ENCODE data around the gene HEATR5B.

HEATR5B gene

GRCh38 chr2:37039580-37039979 is 44.6 kb downstream of the HEATR5B start:
- Histone ChIP-seq H3K9ac (ENCODE audit: low read length) (no peak overlapping the region), H4K20me1 (ENCODE audit: low read depth, low read length) (no peaks in the 10 kb centered on the region)
- TF ChIP-seq CTCF (IDR thresholded peaks at IDR 0.05; ENCODE audit: insufficient read depth, low read length, poor library complexity, severe bottlenecking) (no peak), EZH2phosphoT487 (conservative IDR thresholded peaks at IDR 0.05; ENCODE audit: low read length) (no peak)

GRCh38 chr2:37037771-37038170 is 46.4 kb downstream of the HEATR5B start:
- H3K9me2 ChIP-seq (replicated peaks; ENCODE audit: insufficient read depth, low read length) = no peaks in the 10 kb centered on the region
- H4K20me1 ChIP-seq (ENCODE audit: low read depth, low read length) = no peaks in the 10 kb centered on the region
- H3K4me2 ChIP-seq (ENCODE audit: low read depth, low read length, poor library complexity, severe bottlenecking) = no peak overlapping the region
- no peak overlapping the region for H2AFZ ChIP-seq (ENCODE audit: low read depth, low read length, severe bottlenecking)
- no peaks in the 10 kb centered on the region for H3K27me3 ChIP-seq (ENCODE audit: low read length)
- H3K36me3 ChIP-seq (ENCODE audit: low read length) = peaks cover 16% of the 10 kb centered on the region
- no peaks in the 10 kb centered on the region for H3F3A ChIP-seq (ENCODE audit: insufficient read depth)
- no peaks in the 10 kb centered on the region for H3K9me3 ChIP-seq (ENCODE audit: insufficient read depth, low read length)
- no peak overlapping the region for H3K4me3 ChIP-seq (ENCODE audit: insufficient read depth, low read length, poor library complexity, severe bottlenecking)
- no peak for TF ChIP-seq EZH2phosphoT487 (conservative IDR thresholded peaks at IDR 0.05; ENCODE audit: low read length)
- TF ChIP-seq CTCF (IDR thresholded peaks at IDR 0.05; ENCODE audit: insufficient read depth, low read length, poor library complexity, severe bottlenecking) = no peak
- no peak overlapping the region for H3K27ac ChIP-seq (ENCODE audit: low read depth, low read length)
- no peaks in the 10 kb centered on the region for H3K79me2 ChIP-seq (ENCODE audit: insufficient read depth, low read length)
- H3K9ac ChIP-seq (ENCODE audit: low read length) = no peak overlapping the region

More at GRCh38 chr2:37039580-37039979, 44.6 kb downstream of the HEATR5B start:
- Histone ChIP-seq H3K36me3 (ENCODE audit: low read length) (peaks cover 16% of the 10 kb centered on the region), H3K27me3 (ENCODE audit: low read length) (no peaks in the 10 kb centered on the region), H2AFZ (ENCODE audit: low read depth, low read length, severe bottlenecking) (no peak overlapping the region), H3K79me2 (ENCODE audit: insufficient read depth, low read length) (no peaks in the 10 kb centered on the region), H3F3A (ENCODE audit: insufficient read depth) (no peaks in the 10 kb centered on the region), H3K4me2 (ENCODE audit: low read depth, low read length, poor library complexity, severe bottlenecking) (no peak overlapping the region), H3K4me3 (ENCODE audit: insufficient read depth, low read length, poor library complexity, severe bottlenecking) (no peak overlapping the region), H3K27ac (ENCODE audit: low read depth, low read length) (no peak overlapping the region), H3K9me2 (replicated peaks; ENCODE audit: insufficient read depth, low read length) (no peaks in the 10 kb centered on the region), H3K9me3 (ENCODE audit: insufficient read depth, low read length) (no peaks in the 10 kb centered on the region)

- Histone ChIP-seq H3K4me2 (ENCODE audit: low read depth, low read length, poor library complexity, severe bottlenecking) (no peak overlapping the region), H3K9ac (ENCODE audit: low read length) (no peak overlapping the region), H3K4me3 (ENCODE audit: insufficient read depth, low read length, poor library complexity, severe bottlenecking) (no peak overlapping the region), H3K79me2 (ENCODE audit: insufficient read depth, low read length) (no peaks in the 10 kb centered on the region), H2AFZ (ENCODE audit: low read depth, low read length, severe bottlenecking) (no peak overlapping the region), H3F3A (ENCODE audit: insufficient read depth) (no peaks in the 10 kb centered on the region), H3K36me3 (ENCODE audit: low read length) (no peaks in the 10 kb centered on the region; the same call in 1 of the 2 replicates), H3K9me2 (replicated peaks; ENCODE audit: insufficient read depth, low read length) (no peaks in the 10 kb centered on the region), H3K9me3 (ENCODE audit: insufficient read depth, low read length) (no peaks in the 10 kb centered on the region), H3K27ac (ENCODE audit: low read depth, low read length) (no peak overlapping the region), H3K27me3 (ENCODE audit: low read length) (no peaks in the 10 kb centered on the region), H4K20me1 (ENCODE audit: low read depth, low read length) (no peaks in the 10 kb centered on the region)
- TF ChIP-seq CTCF (IDR thresholded peaks at IDR 0.05; ENCODE audit: insufficient read depth, low read length, poor library complexity, severe bottlenecking) (no peak), EZH2phosphoT487 (conservative IDR thresholded peaks at IDR 0.05; ENCODE audit: low read length) (no peak)
These were observed 54.4 kb downstream of the HEATR5B start for GRCh38 chr2:37029758-37030157.
